Type B pancreatic cell (in vitro differentiated cells): ENCODE data around the gene EHBP1L1. TPM values are rescaled to one million over a fixed set of nuclear protein-coding genes. Genes with fewer than 3 reads are reported as not detected.

ENCODE experiments used
- DNase-seq: peaks from one replicate; pipeline ENCODE4 v3.0.0; 2021; ENCODE audit warnings: mixed read lengths; ENCODE audit not compliant: unreplicated experiment; ENCODE audit errors: extremely low spot score
- H3K27ac Mint-ChIP-seq: 2 replicates; pipeline ENCODE4 v1.8.0; 2021; ENCODE audit warnings: mild to moderate bottlenecking, mixed read lengths
- H3K27me3 Mint-ChIP-seq: 2 replicates; pipeline ENCODE4 v1.8.0; 2021; ENCODE audit warnings: mixed read lengths
- H3K36me3 Mint-ChIP-seq: 2 replicates; pipeline ENCODE4 v1.8.0; 2021; ENCODE audit warnings: mixed read lengths
- H3K4me1 Mint-ChIP-seq: one replicate; pipeline ENCODE4 v1.8.0; 2021; ENCODE audit warnings: mixed read lengths; ENCODE audit not compliant: unreplicated experiment
- H3K4me3 Mint-ChIP-seq: 2 replicates; pipeline ENCODE4 v1.8.0; 2021; ENCODE audit warnings: mild to moderate bottlenecking, mixed read lengths
- H3K9me3 Mint-ChIP-seq: 2 replicates; pipeline ENCODE4 v1.8.0; 2021; ENCODE audit warnings: mixed read lengths
- total RNA-seq: library from RNA; stranded (reverse); gene quantifications from 2 replicates; pipeline ENCODE4 v1.2.1, GENCODE V29; 2021; ENCODE audit warnings: low replicate concordance
- TF ChIP-seq, protein P1 (sequence below): fragments of 200-600 bp; sonication (generic); conservative IDR thresholded peaks from 2 replicates; pipeline ENCODE4 v1.5.0; 2021; ENCODE audit warnings: antibody characterized with exemption, mild to moderate bottlenecking

The EHBP1L1 gene
- total RNA-seq, 1 donor from 2014 or later = 14.7 TPM

DNA sequence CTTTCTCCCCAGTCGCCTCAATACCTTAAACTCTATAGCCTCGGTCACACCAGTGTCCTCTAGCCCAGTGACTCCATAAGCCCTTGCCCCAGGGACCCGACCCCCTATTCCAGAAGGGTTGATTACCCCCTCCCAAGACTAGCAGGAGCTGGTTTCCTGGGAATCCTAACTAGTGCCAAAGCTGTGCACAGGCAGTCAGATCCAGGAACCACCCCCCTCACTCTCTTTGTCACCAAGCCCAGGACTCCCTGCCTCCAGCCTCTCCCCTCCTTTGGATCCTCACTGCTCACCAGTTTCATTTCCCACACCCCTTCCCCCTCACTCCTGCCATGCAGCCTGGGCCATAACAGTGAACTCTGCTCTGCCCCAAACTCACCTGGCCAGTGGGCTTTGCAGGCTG lies 27.5 kb upstream of the EHBP1L1 start:
- peak overlapping the region; percentile 39 for H3K27ac Mint-ChIP-seq
- no peak for DNase-seq
- H3K4me3 Mint-ChIP-seq = peak overlapping the region; percentile 49
- peaks cover 25% of the 10 kb centered on the region for H3K27me3 Mint-ChIP-seq
- H3K36me3 Mint-ChIP-seq = peaks cover 28% of the 10 kb centered on the region
- TF ChIP-seq, protein P1, sequence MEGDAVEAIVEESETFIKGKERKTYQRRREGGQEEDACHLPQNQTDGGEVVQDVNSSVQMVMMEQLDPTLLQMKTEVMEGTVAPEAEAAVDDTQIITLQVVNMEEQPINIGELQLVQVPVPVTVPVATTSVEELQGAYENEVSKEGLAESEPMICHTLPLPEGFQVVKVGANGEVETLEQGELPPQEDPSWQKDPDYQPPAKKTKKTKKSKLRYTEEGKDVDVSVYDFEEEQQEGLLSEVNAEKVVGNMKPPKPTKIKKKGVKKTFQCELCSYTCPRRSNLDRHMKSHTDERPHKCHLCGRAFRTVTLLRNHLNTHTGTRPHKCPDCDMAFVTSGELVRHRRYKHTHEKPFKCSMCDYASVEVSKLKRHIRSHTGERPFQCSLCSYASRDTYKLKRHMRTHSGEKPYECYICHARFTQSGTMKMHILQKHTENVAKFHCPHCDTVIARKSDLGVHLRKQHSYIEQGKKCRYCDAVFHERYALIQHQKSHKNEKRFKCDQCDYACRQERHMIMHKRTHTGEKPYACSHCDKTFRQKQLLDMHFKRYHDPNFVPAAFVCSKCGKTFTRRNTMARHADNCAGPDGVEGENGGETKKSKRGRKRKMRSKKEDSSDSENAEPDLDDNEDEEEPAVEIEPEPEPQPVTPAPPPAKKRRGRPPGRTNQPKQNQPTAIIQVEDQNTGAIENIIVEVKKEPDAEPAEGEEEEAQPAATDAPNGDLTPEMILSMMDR = no peak
- peaks cover 45% of the 10 kb centered on the region for H3K4me1 Mint-ChIP-seq
- no peaks in the 10 kb centered on the region for H3K9me3 Mint-ChIP-seq

DNA sequence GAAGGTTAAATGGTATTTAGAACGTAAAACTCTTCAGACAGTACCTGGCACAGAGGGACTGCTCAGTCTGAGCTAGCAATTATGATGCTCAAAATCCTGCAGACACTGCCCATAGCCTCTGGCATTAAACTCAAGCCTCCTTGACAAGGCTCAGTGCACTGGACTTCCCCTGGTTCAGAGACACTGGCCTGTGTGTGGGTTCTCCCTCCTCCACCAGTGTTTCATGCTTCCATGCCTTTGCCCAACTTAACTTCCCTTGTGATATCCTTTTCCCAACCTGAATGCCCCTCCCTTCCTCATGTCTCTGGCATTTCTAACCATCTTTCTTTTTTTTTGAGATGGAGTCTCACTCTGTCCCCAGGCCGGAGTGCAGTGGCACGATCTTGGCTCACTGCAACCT lies 26.8 kb upstream of the EHBP1L1 start:
- no peak for DNase-seq
- H3K36me3 Mint-ChIP-seq = peaks cover 28% of the 10 kb centered on the region
- H3K27ac Mint-ChIP-seq = peak overlapping the region; percentile 56
- peaks cover 25% of the 10 kb centered on the region for H3K27me3 Mint-ChIP-seq
- TF ChIP-seq, protein P1 = no peak
- H3K4me1 Mint-ChIP-seq = peaks cover 42% of the 10 kb centered on the region
- peak overlapping the region; percentile 41 for H3K4me3 Mint-ChIP-seq
- no peaks in the 10 kb centered on the region for H3K9me3 Mint-ChIP-seq

DNA sequence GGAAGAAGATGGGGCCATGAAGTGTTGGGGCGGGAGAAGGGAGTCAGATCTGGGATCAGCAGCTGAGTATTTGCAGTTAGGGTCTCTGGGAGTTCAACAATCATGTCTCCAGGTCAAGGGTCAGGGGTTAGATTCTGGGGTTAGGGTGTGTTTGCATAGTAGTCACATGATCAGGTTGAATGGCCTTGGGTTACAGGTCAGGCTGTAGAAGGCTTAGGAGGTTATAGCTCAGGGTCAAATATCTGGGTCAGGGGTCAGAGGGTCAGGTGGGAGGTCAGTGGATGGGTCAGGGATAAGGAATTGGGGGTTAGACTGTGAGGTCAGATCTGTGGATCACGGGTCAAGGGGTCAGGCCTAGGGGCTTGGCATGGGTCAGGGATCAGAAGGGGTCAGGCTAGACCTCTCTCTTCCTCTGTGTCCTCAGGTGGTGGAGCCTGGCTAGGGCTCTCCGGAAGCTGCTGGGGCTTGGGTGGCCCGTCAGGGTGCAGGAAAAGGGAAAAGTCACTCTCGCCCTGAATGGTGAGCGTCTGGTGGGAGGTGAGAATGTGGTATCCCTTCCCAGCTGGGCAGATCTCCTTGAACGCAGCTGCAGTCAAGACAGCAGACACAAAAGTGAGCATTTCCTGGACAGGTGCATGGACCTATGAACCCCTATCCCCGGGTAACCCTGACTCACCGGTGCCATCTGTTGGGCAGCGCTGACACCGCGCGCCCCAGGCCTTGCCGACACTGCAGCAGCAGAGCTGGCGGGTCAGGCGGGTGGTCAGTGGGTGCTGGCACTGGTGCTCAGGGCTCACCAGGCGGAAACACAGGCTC lies 24.1 kb upstream of the EHBP1L1 start:
- H3K36me3 Mint-ChIP-seq = peaks cover 14% of the 10 kb centered on the region
- no peaks in the 10 kb centered on the region for H3K9me3 Mint-ChIP-seq
- H3K4me3 Mint-ChIP-seq = peak overlapping the region; percentile 66
- DNase-seq = no peak
- peaks cover 12% of the 10 kb centered on the region for H3K27me3 Mint-ChIP-seq
- H3K27ac Mint-ChIP-seq = peak overlapping the region; percentile 63
- TF ChIP-seq, protein P1 = peak; percentile 56
- peaks cover 47% of the 10 kb centered on the region for H3K4me1 Mint-ChIP-seq

DNA sequence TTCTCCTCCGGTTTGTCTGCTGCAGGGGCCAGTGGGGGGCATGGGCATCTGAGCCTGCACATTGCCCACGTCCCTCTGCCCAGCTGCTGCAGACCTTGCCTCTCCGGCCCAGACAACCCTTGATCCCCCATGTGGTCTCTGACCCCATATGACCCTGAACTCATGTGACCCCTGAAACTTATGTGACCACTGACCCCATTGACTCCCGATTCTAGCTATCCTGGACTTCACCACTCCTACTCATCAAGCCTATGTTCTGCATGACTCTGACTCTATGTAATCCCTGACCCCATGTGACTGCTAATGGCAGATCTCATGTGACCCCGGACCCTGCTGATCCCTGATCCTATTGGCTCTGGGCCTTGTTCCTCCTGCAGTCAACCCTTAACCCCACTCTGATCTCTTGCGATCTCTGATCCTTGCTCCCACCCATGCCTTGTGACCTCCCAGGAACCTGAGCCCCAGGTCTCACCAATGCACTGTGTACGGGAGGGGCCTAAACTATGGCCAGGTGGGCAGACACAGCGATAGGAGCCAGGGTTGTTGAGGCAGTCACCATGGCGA lies 23.4 kb upstream of the EHBP1L1 start:
- Mint-ChIP-seq H3K27me3 (peaks cover 11% of the 10 kb centered on the region), H3K9me3 (no peaks in the 10 kb centered on the region), H3K4me1 (peaks cover 47% of the 10 kb centered on the region), H3K4me3 (peak overlapping the region; percentile 40), H3K36me3 (peaks cover 14% of the 10 kb centered on the region), H3K27ac (peak overlapping the region; percentile 63)
- DNase-seq = no peak
- TF ChIP-seq, protein P1 = no peak

DNA sequence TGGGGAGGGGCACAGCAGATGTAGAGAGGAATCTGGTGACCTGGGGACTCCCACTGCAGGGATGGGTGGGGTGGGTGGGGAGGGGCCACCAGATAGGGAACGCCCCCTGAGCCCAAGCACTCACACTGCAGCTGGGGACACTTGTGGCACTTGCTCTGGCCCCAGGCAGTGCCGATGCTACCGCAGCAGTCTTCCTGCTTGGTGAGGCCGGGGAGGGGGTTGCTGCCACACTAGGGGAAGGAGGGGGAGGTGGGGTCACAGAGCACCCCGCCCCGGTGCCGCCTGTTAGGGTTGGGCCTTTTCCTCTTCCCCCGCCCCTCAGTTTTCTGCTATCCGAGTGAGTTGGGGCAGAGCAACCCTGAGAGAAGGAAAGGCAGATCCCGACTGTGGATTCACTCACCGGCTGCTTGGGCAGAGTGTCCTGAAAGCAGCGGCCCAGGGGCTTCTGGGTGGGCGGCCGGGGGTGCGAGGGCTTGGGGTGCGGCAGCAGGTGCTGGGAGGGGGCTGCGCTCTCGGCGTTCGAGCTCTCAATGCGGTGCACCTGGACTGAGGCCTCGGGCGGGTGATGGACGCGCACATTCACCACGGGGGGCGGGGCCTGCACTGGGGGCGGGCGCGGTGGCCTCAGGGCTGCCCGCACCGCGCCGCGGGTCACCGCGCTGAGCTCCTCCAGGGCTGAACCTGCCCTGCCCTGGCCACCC lies 22.4 kb upstream of the EHBP1L1 start:
- DNase-seq = no peak
- H3K4me1 Mint-ChIP-seq = peaks cover 47% of the 10 kb centered on the region
- peak overlapping the region; percentile 22 for H3K4me3 Mint-ChIP-seq
- TF ChIP-seq, protein P1 = no peak
- no peaks in the 10 kb centered on the region for H3K9me3 Mint-ChIP-seq
- peaks cover 9% of the 10 kb centered on the region for H3K36me3 Mint-ChIP-seq
- no peak overlapping the region for H3K27ac Mint-ChIP-seq
- H3K27me3 Mint-ChIP-seq = peaks cover 6% of the 10 kb centered on the region
